CD4-positive, alpha-beta T cell treated with Interleukin-4 for 1 hour (primary cell): ENCODE data around the gene YJU2.

Experiments used
- DNase-seq, 2 donors: peaks; one replicate each; pipeline ENCODE4 v3.0.0-alpha.2; 2020 to 2022

Gene YJU2

GRCh38 chr19:4301590-4302242, 54.8 kb downstream of the YJU2 start:
- no peak for DNase-seq

GRCh38 chr19:4302243-4302640, 55.4 kb downstream of the YJU2 start, which contains the start of gene TMIGD2:
TMIGD2 (minus strand) TSS chr19:4302389; CDS start chr19:4302385, 4 bp downstream.
- no peak for DNase-seq

GRCh38 chr19:4303819-4304537, 57.1 kb downstream of the YJU2 start:
- peak in 1 of 2 donors; percentile 31 for DNase-seq

GRCh38 chr19:4304538-4305256, 57.8 kb downstream of the YJU2 start, which contains the start of gene FSD1:
FSD1 (plus strand) TSS chr19:4304598; CDS start chr19:4304747, 149 bp downstream.
- peak; percentile 55 to 63 for DNase-seq

GRCh38 chr19:4305257-4305612, 58.4 kb downstream of the YJU2 start:
- DNase-seq, result no peak

GRCh38 chr19:4305659-4306058, 58.8 kb downstream of the YJU2 start:
- DNase-seq, result no peak

- DNase-seq, result no peak
Measured at GRCh38 chr19:4310247-4311121, 63.6 kb downstream of the YJU2 start.

- no peak for DNase-seq
Measured at GRCh38 chr19:4313847-4314490, 67.1 kb downstream of the YJU2 start.

- DNase-seq, result no peak
Measured at GRCh38 chr19:4316956-4317355, 70.1 kb downstream of the YJU2 start.

- no peak for DNase-seq
Measured at GRCh38 chr19:4318460-4318859, 71.6 kb downstream of the YJU2 start.
